MM.1S (cell line): ENCODE results near the gene KCNE3.

Source experiments
- DNase-seq: peaks from one replicate; pipeline ENCODE4 v3.0.0-alpha.2; 2015
- H2AFZ ChIP-seq: fragments of 300-600 bp; sonication (generic); 2 replicates; pipeline ENCODE4 v1.6.0; 2016; ENCODE audit warnings: antibody characterized with exemption, low read length
- H3F3A ChIP-seq: fragments of 300-600 bp; sonication (generic); 2 replicates; pipeline ENCODE4 v1.6.1; 2016; ENCODE audit warnings: mild to moderate bottlenecking, antibody characterized with exemption, low read length, moderate library complexity, mixed read lengths; ENCODE audit not compliant: insufficient read depth
- H3K27ac ChIP-seq: fragments of 300-600 bp; sonication (generic); 2 replicates; pipeline ENCODE4 v1.5.1; 2016; ENCODE audit warnings: mild to moderate bottlenecking, low read length
- H3K27me3 ChIP-seq: fragments of 300-600 bp; sonication (generic); replicated peaks from 2 replicates; pipeline ENCODE4 v1.6.0; 2016; ENCODE audit warnings: low read length; ENCODE audit not compliant: insufficient read depth
- H3K36me3 ChIP-seq: fragments of 300-600 bp; sonication (generic); replicated peaks from 2 replicates; pipeline ENCODE4 v1.6.1; 2016; ENCODE audit warnings: mild to moderate bottlenecking, low read length, mixed read lengths; ENCODE audit not compliant: insufficient read depth
- H3K4me1 ChIP-seq: fragments of 300-600 bp; sonication (generic); 2 replicates; pipeline ENCODE4 v1.6.1; 2016; ENCODE audit warnings: low read length, mixed read lengths
- H3K4me2 ChIP-seq: fragments of 300-600 bp; sonication (generic); 2 replicates; pipeline ENCODE4 v1.6.0; 2016; ENCODE audit warnings: low read depth, low read length
- H3K4me3 ChIP-seq: fragments of 300-600 bp; sonication (generic); 2 replicates; pipeline ENCODE4 v1.5.1; 2016; ENCODE audit warnings: low read length, mixed read lengths
- H3K79me2 ChIP-seq: fragments of 300-600 bp; sonication (generic); 2 replicates; pipeline ENCODE4 v1.6.1; 2016; ENCODE audit warnings: mixed run types, low read length, mixed read lengths
- H3K9ac ChIP-seq: fragments of 300-600 bp; sonication (generic); 2 replicates; pipeline ENCODE4 v1.6.1; 2016; ENCODE audit warnings: low read length, mixed read lengths
- H3K9me2 ChIP-seq: fragments of 300-600 bp; sonication (generic); replicated peaks from 2 replicates; pipeline ENCODE4 v1.6.1; 2016; ENCODE audit warnings: mild to moderate bottlenecking, low read length, mixed read lengths; ENCODE audit not compliant: insufficient read depth
- H3K9me3 ChIP-seq: fragments of 300-600 bp; sonication (generic); replicated peaks from 2 replicates; pipeline ENCODE4 v1.6.1; 2016; ENCODE audit warnings: mild to moderate bottlenecking, low read length, mixed read lengths; ENCODE audit not compliant: insufficient read depth
- H4K20me1 ChIP-seq: fragments of 300-600 bp; sonication (generic); 2 replicates; pipeline ENCODE4 v1.6.1; 2016; ENCODE audit warnings: mild to moderate bottlenecking, low read length, moderate library complexity, mixed read lengths; ENCODE audit not compliant: insufficient read depth
- CTCF ChIP-seq: fragments of 300-600 bp; sonication (generic); IDR thresholded peaks from 2 replicates; pipeline ENCODE4 v1.5.1; 2016; ENCODE audit warnings: antibody characterized with exemption, low read length, mixed read lengths
- EZH2 ChIP-seq: fragments of 300-600 bp; sonication (generic); optimal IDR thresholded peaks from 2 replicates; pipeline ENCODE3; 2017; ENCODE audit warnings: low read depth, mild to moderate bottlenecking, antibody characterized with exemption, low read length, mixed read lengths
- EZH2phosphoT487 ChIP-seq: fragments of 300-600 bp; sonication (generic); IDR thresholded peaks from 2 replicates; pipeline ENCODE4 v1.6.1; 2018; ENCODE audit warnings: antibody characterized with exemption, low read length

KCNE3 gene

GRCh38 chr11:74493791-74494630 is 26.7 kb upstream of the KCNE3 start:
- TF ChIP-seq CTCF (no peak), EZH2 (no peak), EZH2phosphoT487 (no peak)
- Histone ChIP-seq H4K20me1 (no peaks in the 10 kb centered on the region), H3K27me3 (no peaks in the 10 kb centered on the region), H3K9me3 (no peaks in the 10 kb centered on the region), H2AFZ (peak overlapping the region; percentile 98), H3K36me3 (no peaks in the 10 kb centered on the region), H3K79me2 (no peaks in the 10 kb centered on the region), H3K9me2 (no peaks in the 10 kb centered on the region), H3F3A (peaks cover 10% of the 10 kb centered on the region), H3K4me2 (peak overlapping the region; percentile 93), H3K4me3 (peak overlapping the region; percentile 94), H3K9ac (peak overlapping the region; percentile 98), H3K4me1 (peaks cover 10% of the 10 kb centered on the region; the same call in 1 of the 2 replicates), H3K27ac (peak overlapping the region; percentile 98; the same call in 1 of the 2 replicates)
- DNase-seq: no peak

- peak within 1 kb of the TSS; percentile 98 for H3K27ac ChIP-seq
- peak within 1 kb of the TSS; percentile 93 for H3K4me2 ChIP-seq
- TF ChIP-seq CTCF: no peak
- no peak for TF ChIP-seq EZH2phosphoT487
- TF ChIP-seq EZH2: no peak
- no peaks in the 10 kb centered on the region for H3K9me3 ChIP-seq
- H3K4me3 ChIP-seq: peak within 1 kb of the TSS; percentile 94
- H3F3A ChIP-seq: peaks cover 10% of the 10 kb centered on the region
- no peaks in the 10 kb centered on the region for H3K9me2 ChIP-seq
- peak within 1 kb of the TSS; percentile 98 for H3K9ac ChIP-seq
- peak within 1 kb of the TSS; percentile 98 for H2AFZ ChIP-seq
- DNase-seq: peak; percentile 99
- H3K36me3 ChIP-seq: no peaks in the 10 kb centered on the region
- H3K4me1 ChIP-seq: peaks cover 10% of the 10 kb centered on the region; the same call in 1 of the 2 replicates
- H3K27me3 ChIP-seq: no peaks in the 10 kb centered on the region
- H3K79me2 ChIP-seq: no peaks in the 10 kb centered on the region
- H4K20me1 ChIP-seq: no peaks in the 10 kb centered on the region
These were observed 25.8 kb upstream of the KCNE3 start, which contains the start of gene LIPT2 for GRCh38 chr11:74492974-74493790. TSS of gene LIPT2 (minus strand) at chr11:74493724. CDS start at chr11:74493703, 21 bp downstream.

GRCh38 chr11:74492084-74492483 is 24.7 kb upstream of the KCNE3 start:
- Histone ChIP-seq H3F3A (peaks cover 10% of the 10 kb centered on the region), H3K9me2 (no peaks in the 10 kb centered on the region), H3K27ac (no peak overlapping the region), H3K4me1 (peaks cover 10% of the 10 kb centered on the region; the same call in 1 of the 2 replicates), H3K9me3 (no peaks in the 10 kb centered on the region), H3K9ac (no peak overlapping the region), H2AFZ (no peak overlapping the region), H3K4me2 (peak overlapping the region; percentile 50; the same call in 1 of the 2 replicates), H3K79me2 (no peaks in the 10 kb centered on the region), H3K4me3 (no peak overlapping the region), H4K20me1 (no peaks in the 10 kb centered on the region), H3K36me3 (no peaks in the 10 kb centered on the region), H3K27me3 (no peaks in the 10 kb centered on the region)
- TF ChIP-seq CTCF: no peak
- TF ChIP-seq EZH2: no peak
- no peak for TF ChIP-seq EZH2phosphoT487
- no peak for DNase-seq
